Stimulated activated CD8-positive, alpha-beta memory T cell treated with anti-CD3 and anti-CD28 coated beads, Interleukin-15, amount 100 ng/mL, for 1 hour (primary cell): ENCODE results near the gene OLFM3.

ENCODE experiments used
- DNase-seq: peaks from one replicate; pipeline ENCODE4 v3.0.0-alpha.2; 2020; ENCODE audit warnings: low read depth

The OLFM3 gene

DNA sequence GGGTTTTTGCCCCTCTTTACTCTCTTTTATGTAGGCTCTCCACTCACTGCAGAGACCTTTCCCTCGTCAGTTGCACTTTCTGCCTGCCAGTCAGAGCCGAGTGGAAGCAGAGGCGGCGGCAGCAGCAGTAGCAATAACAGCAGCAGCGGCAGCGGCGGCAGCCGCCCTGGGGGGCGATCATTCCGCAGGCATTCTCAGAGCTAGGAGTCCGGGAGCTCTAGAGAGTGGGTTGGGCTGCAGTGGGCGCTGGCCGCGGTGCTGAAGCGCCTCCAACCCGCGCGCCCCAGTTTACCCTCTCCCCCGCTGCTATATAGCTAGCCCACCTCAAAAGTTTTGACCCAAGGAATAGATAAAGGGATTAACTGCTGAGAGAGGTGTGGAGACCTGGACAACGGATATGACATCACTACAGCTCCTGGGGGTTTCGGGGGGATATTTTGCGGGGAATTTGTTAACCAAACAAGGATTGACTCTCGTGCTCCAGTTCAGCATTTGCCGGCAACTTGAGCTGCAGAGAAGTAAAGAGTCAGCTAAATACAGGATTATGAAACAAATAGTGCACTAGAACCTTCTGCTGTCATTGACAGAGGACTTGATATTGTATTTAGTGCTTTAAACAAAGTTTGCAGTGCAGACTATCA, at the start of gene OLFM3:
Gene OLFM3, minus strand, starts transcription at position 102 of the 641 bp plus-strand sequence.
- DNase-seq, result no peak

DNA sequence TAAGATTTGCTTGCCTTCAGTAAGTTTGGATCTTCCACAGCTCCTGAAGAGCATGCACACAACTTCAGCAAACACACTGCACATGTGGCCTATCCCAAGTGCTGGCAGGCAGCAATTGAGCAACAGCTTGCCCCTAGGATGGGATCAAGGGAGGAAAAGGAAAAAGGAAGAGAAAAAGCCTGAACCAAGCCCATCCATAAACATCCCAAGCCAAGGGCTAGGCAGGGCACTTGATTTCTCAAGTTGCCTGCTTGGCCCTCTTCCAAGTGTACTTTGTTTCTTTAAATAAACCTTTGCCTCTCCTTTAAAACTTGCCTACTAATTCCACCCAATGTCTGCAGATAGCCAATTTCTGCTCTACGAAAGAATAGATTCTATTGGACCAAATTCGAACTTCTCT, 49.0 kb upstream of the OLFM3 start:
- no peak for DNase-seq

DNA sequence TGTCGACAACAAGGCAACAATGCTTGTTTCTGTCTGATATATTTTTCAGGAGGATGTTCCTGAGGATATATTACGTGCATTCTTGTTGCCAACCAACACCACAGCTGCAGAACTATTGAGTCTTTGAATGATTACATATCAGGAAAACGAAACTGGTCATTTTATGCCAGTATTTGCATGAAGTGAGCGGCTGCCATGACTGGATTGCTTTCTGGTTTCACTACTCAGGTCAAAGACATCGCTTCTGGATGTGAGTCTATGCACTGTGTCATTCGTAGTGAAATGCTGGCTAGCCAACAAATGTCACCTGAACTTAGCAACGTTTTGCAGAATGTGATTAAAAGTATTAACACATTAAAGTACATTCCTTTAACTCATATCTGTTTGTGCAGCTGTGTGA, 35.8 kb upstream of the OLFM3 start:
- DNase-seq, result no peak

DNA sequence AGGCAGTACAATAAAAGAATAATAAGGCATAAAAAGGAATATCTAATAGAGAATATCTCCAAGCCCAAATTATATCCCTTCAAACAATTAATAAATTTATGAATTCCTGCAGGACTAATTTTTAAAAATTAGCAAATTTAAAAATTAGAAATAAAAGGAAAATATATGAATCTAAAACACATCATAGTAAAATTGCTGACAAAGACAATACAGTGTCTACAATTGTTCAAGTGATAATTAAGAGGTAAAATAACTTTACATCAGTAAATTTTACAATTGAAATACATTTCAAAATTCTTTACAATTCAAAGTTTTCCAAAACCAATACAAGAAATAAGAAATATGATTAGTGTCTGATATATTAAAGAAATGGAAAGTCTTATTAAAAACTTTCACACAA, 22.8 kb upstream of the OLFM3 start:
- DNase-seq, result no peak

DNA sequence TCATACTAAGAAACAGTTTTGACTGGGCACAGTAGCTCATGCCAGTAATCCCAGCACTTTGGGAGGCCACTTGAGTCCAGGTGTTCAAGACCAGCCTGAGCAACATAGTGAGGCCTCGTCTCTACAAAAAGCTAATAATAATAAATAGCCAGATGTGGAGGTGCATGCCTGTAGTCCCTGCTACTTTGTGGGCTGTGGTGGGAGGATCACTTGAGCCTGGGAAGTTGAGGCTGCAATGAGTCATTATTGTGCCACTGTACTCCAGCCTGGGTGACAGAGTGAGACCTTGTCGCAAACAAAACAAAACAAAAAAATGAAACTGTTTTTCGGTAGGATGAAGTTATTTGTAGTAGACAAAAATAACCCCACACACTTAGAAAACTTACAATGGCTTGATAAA, 19.0 kb upstream of the OLFM3 start:
- no peak for DNase-seq

DNA sequence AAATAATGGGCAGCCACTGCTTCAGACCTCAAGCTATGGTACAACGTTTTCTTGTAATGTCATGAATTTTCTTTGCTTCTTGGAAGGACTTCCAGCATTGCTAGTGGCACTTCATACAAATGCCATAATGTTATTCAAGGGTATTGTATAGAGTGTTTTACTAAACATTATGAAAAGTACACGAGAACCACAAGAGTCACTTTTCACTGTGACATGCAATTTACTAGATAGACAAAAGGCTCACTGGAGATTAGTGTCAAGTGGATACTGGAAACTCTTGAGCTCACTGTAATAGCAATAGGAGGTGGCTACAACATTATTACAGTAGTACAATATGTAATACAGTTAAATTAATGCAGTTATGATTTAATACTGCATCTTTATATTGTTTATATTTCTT, 5.3 kb upstream of the OLFM3 start:
- no peak for DNase-seq

DNA sequence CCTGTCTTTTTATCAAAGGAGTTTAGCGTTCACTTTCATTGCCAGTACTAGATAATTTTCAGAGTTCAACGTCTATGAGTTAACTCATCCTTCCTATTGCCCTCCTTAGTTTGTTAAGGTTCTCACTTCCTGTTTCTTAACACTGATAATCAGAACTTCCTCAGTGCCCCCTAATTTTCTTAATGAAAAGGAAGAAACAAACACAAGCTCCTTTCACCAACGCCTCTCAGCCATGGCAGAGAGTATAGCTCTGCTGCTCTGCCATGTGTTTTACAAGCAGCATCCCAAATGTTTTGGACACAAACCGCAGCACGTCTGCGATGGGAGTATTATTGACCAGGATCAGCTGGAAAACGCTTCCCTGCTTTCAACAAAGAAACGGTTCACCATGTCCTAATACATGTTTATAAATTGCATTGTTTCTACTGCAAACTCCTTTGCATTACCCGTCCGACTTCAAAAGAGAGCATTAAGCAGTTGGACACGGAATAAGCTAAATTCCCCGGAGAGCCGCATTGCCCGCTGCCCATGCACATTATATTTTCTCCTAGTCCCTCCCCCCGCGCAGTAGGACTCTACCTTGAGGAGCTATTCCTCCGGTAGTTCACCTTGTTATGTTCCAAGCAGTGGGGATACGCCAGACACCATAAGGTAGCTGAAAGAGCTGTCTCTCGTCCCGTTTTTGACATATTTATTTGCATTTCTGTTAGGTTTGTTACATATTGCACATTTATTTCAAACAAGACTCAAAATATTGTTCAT, 561 bp downstream of the OLFM3 start:
- DNase-seq, result no peak

DNA sequence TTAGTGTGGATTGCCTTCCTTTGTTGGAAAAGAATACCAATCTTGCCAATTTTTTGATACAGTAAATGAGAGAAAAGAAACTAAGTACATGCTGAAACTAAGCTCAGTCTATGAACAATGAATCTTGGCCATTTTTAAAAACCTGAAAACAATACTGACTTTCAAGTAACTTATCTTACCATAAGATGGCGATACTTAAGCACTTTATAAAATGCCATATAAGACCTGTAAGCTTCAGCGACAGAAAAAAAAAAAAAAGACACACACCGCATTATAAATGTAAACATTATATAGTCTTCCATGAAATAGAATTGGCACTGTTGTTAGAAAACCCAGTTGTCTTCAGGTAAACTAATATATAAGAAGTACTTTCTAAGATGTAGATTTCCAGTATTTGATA, 3.0 kb downstream of the OLFM3 start:
- no peak for DNase-seq

DNA sequence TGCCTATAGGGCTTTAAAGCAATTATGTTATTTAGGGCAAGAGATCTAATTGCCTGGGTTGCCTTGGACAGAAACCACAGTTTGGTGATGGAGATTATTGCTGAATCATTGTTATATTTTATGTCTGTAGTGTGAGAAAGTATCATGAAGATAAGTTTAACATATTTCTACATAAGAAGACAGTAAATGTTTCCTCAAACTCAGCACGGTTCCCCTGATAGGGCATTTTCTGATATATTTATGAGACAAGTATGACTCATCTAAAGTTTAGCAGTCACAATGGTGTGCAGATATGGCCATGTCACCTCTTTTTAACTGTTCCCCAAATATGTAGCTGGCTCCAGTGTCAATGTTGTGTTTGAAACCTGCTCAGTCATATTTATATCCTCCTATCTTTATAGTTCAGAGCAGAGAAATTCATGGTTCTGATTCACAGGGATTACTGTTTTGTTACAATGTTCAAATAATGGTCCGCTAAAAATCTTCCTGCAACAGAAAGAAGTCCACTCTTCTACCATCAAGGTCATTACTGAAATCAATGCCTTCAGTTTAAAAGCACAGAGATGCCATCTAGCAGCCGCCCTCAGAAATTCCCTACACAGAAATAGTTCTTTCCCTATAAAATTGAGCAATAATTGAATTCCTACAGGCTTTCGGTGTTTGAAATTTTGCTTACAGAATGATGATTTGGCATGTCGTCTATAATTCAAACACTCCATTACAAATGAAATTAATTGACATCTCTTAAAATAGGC, 3.7 kb downstream of the OLFM3 start:
- no peak for DNase-seq

DNA sequence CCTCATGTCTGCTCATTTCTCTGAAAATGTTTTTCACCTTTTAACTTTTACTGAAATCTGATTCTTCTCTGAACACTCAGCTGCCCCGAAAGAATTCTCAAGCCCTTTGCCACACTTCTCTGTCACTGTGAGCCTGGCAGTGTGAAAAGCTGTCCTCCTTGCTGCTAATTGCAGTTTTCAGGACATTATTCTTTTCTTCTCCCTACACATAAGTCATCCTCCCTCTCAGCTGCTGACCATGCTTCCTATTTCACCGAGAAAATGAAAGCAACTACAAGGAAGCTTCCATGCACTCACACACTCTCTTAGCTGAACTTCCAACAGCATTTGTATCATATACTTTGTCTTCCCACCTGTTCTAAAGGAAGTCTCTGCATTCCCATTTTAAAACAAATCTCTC, 15.8 kb downstream of the OLFM3 start:
- DNase-seq, result no peak

DNA sequence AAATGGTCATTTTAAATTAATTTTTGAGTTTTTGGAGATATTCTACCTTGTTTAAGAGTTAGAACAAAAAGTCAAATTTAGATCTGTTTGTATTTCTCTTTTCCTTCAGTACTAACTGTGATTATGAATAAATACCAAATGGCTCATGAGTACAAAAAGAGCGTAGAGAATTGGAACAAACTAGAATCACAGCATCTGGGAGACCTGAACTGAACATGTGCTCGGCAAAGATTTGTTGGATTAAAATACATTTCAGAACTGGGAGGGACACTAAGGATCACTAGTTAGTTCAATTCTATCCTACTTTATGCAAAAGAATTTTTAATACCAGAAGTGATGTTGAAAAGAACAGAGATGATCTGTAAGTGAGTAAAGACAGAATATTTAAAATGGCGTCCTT, 19.5 kb downstream of the OLFM3 start:
- no peak for DNase-seq

DNA sequence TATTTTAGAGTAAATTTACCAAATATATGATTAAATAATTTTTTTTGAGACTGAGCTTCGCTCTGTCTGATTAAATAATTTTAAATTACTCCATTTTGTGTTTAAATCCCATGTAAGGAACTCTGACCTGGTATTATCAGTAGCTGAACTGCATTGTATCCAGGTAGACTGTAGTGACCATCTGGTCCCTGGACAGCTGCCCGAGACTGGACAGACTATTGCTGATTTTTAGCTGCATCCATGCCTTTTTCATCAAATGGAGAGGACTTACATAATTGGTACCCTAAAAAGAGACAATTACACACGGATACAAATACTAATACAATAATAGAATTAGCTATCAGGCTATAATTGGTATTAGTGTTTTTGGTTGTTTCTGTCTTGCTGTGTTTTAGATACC, 20.6 kb downstream of the OLFM3 start:
- no peak for DNase-seq

DNA sequence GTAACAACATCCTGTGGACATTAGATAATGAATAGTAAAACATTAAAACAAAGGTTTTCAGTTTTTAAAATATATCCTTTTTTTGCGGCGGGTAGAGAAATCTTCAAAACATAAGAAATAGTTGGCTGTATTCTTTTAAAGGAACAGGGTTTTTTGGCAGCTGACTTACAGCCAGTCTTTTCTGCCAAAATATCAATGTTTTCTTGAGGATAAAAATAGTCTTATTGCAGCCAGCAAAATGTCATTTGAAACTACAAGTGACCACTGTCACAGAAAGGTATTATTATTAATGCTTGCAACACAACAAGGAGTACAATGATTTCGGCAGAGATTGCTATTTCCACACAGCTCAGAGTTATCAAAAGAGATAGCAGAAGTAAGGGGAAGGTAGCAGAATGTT, 21.4 kb downstream of the OLFM3 start:
- DNase-seq, result no peak

DNA sequence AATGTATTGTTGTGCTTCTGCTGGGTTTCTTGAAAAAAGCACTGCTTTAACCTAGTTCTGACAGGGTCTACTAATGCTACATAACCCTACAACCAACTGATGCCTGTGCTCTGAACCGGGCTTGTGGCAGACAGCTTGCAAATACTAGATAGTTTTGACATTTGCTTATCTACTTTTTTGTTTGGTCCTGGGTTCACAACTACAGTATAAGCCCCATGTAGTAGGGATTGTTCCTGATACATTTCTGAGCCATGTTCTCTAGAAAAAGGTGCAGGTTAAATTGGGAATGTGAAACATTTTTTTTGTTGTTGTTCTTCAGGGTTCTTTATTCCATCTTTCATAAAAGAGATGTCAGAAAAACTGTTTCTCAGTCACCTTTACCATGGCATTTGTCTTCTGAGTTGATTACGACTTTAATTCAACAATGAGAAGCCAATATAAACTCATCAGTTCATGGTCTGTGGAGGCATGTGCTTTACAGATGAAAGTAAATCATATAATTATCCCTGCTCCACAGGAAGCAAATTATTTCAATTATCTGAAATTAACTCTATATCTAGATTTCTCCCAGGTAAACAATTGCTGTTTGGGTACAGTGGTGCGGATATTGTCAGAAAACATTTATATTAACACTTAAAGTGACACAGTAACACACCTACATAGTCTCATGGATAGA, 22.0 kb downstream of the OLFM3 start:
- DNase-seq, result no peak

DNA sequence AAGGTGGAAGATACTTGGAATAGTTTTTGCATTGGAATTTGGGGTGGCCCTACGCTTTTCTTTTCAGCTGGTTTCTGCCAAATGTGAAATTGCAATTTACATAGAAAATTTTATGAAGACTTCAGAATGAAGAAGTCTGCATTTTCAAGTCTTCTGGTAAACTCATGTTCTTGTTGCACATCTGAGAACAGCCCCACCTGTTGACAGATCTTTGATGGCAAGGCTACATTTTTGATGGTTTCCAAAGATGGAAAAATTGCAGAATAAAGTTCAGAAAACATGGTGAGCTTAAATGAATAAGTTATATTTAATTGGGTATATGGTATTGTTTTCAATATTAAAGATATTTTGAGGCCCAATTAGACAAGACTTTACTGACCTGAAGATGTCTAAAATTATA, 25.4 kb downstream of the OLFM3 start:
- DNase-seq, result no peak

DNA sequence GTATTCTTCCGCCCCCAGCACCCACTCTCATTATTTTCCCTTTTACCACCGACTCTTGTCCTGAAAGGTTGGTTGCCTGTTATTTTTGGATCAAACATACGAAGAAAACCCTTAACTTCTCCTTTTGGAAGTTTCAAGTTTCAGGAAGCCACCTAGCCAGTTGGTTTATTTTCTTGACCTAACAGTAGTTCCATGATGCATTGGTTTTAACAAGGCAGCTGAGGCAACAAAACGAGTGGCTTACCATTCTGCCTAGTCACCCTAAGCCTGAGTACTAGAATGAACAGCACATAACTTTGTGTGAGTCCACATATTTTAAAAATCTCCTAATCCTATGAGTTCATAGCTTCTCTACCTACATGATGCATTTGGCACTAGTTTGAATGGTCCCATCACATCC, 28.9 kb downstream of the OLFM3 start:
- DNase-seq, result no peak

DNA sequence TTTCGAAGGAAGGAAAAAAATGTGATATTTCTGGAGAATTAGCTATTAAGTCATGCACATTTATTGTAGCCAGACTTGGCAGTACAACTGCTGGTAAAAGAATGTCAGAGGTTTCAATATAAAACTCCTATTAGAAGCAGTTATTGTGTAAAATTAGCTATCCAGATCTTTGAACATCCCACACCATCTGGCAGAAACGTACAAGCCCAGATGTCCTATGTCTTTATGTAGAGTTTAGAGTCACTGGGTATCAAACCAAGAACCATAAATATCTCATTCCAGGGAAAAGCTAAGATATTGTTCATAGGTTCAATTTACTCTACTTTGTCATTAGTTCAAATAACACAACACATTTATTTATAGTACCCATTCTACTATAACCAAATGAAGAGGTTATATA, 31.4 kb downstream of the OLFM3 start:
- no peak for DNase-seq

DNA sequence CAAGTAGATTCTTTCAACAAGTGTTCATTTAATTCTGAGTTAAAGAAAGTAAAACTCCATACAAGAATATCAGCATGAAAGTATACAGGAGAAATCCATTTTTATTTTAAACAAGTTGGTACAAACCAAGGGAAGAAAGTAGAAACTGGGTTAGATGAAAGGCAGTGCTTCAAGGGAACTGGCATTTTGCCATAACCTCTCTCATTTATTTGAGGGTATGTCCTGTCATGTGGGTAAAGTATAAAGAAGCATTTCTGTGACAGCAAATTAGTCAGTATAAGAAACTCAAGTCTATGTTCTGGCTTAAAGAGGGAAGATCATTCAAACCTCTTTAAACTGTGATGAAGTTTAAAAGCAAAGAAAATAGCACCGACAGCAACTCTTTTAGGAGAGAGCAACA, 32.0 kb downstream of the OLFM3 start:
- DNase-seq, result no peak

DNA sequence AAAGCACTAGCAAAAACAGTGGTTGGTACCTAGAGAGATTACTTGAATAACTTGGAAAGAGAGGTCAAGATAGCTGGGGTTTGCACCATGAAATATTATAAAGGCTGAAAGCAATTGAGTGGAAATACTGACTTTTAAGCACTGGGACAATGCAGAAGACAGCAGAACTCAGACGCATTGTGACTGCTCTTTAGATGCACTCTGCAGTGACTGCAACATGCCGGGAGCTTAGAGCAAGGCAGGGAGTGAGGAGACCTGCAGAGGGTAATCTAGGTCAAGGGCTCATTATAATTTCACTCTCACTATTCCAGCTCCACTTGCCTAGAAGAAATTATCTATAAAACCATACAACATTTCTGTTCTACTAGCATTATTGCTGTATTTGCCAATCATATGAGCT, 36.6 kb downstream of the OLFM3 start:
- no peak for DNase-seq

DNA sequence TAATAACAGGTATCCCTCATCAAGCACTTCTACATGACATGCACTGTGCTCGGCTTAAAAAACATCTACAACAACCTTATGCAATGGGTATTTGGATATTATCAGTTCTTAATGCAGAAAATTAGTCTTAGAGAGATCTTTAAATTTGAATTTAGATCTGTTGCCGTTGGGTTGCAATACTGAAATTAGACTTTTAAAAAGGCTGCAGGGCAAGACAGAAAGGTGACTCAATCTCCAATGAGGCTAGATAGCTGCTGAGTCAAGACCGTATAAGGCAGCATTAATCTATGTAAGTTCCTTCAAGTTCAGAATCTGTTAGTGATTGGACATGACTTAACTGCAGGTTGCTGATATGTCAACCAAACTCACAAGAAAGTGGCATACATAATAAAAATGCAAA, 37.3 kb downstream of the OLFM3 start:
- no peak for DNase-seq

DNA sequence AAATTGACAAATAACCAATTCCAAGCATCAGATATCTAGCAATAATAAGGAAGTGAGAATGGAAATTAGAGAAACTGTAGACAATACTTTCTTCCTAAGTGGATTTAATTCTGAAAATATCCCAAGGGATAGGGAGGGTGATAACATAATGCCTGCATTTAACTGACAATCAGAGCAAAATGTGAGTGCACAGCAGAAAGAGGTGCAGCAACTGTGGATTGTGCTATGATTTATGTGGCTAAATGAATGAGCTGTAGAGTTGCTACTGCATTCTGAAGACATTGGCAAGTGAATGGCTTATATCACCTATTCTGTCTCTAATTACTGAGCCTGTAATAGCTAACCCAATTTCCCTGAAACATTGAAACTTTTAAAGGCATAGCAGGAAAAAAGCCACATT, 39.0 kb downstream of the OLFM3 start:
- no peak for DNase-seq

DNA sequence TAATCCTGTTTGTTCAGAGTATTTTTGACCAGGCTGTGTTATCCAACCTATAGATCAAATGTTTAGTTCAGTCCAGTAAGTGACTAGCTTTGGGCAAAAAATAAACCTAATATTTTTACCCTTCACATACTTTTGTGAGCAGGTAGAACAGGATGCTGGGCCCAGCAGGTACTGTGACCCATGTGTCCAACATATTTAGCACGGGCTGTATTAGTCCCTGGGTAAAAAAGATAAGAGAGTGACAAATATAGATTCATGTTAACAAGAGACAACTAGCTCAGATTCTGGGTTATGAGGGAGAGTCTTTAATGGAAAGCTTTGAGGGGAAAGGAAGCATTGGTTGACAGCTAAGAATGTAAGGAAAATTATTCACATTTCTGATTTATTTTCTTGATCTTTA, 43.1 kb downstream of the OLFM3 start:
- DNase-seq, result no peak

DNA sequence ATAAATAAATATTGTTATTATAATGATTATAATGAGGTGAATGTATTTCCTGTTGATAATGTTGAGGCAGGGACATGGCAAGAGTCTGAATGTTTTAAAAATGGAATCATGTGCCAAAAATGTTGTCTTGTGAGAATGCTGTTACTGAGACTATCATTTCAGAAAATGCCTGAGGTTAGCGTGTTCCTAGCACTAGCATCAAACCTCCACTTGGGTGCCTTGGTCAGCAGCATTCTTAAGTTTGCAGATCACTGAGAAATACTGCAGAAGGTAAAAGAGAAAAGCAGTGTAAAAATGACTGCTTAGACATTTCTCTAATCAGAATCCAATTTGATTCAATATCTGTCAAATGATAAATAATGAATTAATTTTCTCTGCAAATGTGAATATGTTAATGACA, 50.8 kb downstream of the OLFM3 start:
- no peak for DNase-seq
